ENCODE measurements around the gene LY86. TPM values are rescaled to one million over a fixed set of nuclear protein-coding genes. Genes with fewer than 3 reads are reported as not detected.
A peak's percentile ranks its signal among the peaks of the same experiment; 100 is the strongest.
"Not testable (repeated sequence)": the region's sequence is repeated elsewhere in the genome, so short reads cannot be mapped to it uniquely, and the experiment has no call there.

Gene LY86
- total and polyA plus RNA-seq, 12 donors: 0.23 to 7.6 (median 0.91) TPM

GRCh38 chr6:6661191-6661590 is 72.7 kb downstream of the LY86 start:
- Histone ChIP-seq H3K27ac (peak overlapping the region in 8 of 10 donors; percentile 22 to 92 (median 71)), H3K36me3 (no peaks in the 10 kb centered on the region), H3K27me3 (no peaks in the 10 kb centered on the region), H3K4me3 (no peak overlapping the region), H3K9me3 (no peaks in the 10 kb centered on the region), H3K4me1 (peaks cover 3 to 82% (median 69%) of the 10 kb centered on the region in 9 donors)
- no peak for TF ChIP-seq CTCF (IDR thresholded peaks at IDR 0.05)
- WGBS, 2 donors: 78 to 82% methylated on average over 9 of the region's 9 CpGs
- no peak for DNase-seq
- no peak for ATAC-seq
- intact Hi-C loops (cut with DNase I): loop anchor here in 4 of 10 donors (10.0 kb wide), 2 partner anchors 96 to 656 kb away; partner anchors contain the start of gene NRN1 (in 1 of the 4)

GRCh38 chr6:6661684-6662083 is 73.2 kb downstream of the LY86 start:
- Histone ChIP-seq H3K4me1 (peaks cover 3 to 77% (median 65%) of the 10 kb centered on the region in 9 donors), H3K9me3 (no peaks in the 10 kb centered on the region), H3K4me3 (no peak overlapping the region), H3K27ac (peak overlapping the region in 7 of 10 donors; percentile 42 to 92 (median 60)), H3K36me3 (no peaks in the 10 kb centered on the region), H3K27me3 (no peaks in the 10 kb centered on the region)
- 16 to 33% methylated on average over 3 of the region's 3 CpGs for WGBS, 2 donors
- intact Hi-C loops (cut with DNase I): loop anchor here in 4 of 10 donors (10.0 kb wide), 2 partner anchors 97 to 657 kb away; partner anchors contain the start of gene NRN1 (in 1 of the 4)
- DNase-seq (peak in 1 of 2 donors; percentile 87), ATAC-seq (peak; percentile 71 to 81 (median 75))
- TF ChIP-seq CTCF (IDR thresholded peaks at IDR 0.05): no peak

DNA sequence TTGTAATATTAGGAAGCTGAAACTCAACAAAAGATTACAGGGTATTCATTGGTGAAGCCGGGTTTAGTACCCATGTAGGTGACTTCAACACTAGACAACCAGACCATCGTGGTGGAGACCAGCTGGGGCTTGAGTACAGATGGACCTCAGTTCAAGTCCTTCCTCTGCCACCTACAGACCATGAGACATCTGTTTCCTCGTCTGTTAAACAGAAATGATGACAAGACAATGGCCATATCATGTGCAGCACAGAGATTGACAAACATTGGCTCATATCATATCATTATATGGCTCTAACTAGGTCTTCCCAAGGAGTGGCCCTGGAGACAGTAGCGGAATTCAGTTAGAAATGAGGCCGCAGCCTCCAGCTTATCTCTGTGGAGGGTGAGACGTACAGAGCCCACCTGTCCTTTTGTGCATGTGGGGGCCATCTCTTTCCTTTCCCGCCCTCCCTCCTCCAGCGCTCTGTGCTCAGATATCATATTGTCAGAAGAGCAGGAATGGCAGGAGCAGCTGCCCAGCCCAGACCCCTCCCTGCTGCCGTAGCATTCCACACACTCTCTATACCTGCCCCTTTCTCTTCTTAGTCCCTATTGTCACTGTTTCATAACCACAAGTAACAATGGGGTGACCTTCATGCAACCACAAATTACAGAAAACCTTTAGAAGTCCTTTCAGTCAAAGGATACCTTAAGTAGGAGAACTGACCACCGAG is 75.1 kb downstream of the LY86 start:
- Histone ChIP-seq H3K4me1 (peaks cover 3 to 58% (median 49%) of the 10 kb centered on the region in 9 donors), H3K9me3 (no peaks in the 10 kb centered on the region), H3K4me3 (no peak overlapping the region), H3K36me3 (no peaks in the 10 kb centered on the region), H3K27ac (no peak overlapping the region), H3K27me3 (no peaks in the 10 kb centered on the region)
- intact Hi-C loops (cut with DNase I): loop anchor here in 4 of 10 donors (10.0 kb wide), 2 partner anchors 99 to 659 kb away; partner anchors contain the start of gene NRN1 (in 1 of the 4)
- ATAC-seq: no peak
- TF ChIP-seq CTCF (IDR thresholded peaks at IDR 0.05): no peak
- 90 to 91% methylated on average over 10 of the region's 10 CpGs for WGBS, 2 donors
- no peak for DNase-seq

DNA sequence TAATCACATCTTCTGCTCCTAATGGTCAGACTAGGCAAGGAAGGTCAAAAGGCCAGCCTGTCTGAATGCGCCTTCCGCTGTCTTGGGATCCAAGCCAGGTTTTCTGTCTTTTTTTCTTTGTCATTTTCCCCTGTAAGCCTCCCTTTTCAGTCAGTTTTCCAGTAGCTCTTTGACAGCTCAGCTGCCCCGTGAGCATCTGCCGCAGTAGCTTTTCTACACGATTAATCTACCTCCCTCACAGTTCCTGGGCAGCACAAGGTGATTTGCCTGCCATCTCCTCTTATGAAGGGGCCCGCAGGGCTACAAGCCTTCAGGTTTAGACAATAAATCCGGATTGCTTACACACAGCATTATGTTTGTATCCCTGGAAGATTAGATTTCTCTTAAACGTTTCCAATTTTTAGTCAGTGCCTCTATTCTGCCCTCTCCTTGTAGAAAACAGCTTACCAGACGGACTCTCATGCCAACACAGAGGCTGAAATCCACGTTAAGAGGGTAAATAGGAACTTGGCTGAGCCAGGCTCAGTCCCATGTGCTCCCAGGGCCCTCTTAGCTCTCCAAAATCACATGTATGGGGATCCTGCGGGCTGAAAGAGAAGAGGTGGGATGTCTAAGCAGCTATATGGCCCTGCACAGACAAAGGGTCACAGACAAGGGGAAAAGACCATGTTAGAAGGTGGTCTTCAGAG is 77.2 kb downstream of the LY86 start:
- Histone ChIP-seq H3K27me3 (no peaks in the 10 kb centered on the region), H3K4me3 (no peak overlapping the region), H3K27ac (peak overlapping the region in 3 of 10 donors; percentile 16 to 41 (median 35)), H3K36me3 (no peaks in the 10 kb centered on the region), H3K9me3 (peaks cover 0 to 4% (median 0%) of the 10 kb centered on the region in 11 donors), H3K4me1 (peaks cover 0 to 38% (median 31%) of the 10 kb centered on the region in 9 donors)
- TF ChIP-seq CTCF (IDR thresholded peaks at IDR 0.05): no peak
- DNase-seq: no peak
- intact Hi-C loops (cut with DNase I): loop anchor here in 4 of 10 donors (10.0 kb wide), 2 partner anchors 101 to 661 kb away; partner anchors contain the start of gene NRN1 (in 1 of the 4)
- peak in 1 of 8 donors; percentile 42 for ATAC-seq
- 62 to 65% methylated on average over 11 of the region's 11 CpGs for WGBS, 2 donors

DNA sequence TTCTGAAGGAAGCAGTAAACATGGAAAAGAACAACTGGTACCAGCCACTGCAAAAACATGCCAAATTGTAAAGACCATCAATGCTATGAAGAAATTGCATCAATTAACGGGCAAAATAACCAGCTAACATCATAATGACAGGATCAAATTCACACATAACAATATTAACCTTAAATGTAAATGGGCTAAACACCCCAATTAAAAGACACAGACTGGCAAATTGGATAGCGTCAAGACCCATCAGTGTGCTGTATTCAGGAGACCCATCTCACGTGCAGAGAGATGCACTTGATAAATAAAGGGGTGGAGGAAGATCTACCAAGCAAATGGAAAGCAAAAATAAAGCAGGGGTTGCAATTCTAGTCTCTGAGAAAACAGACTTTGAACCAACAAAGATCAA is 81.6 kb downstream of the LY86 start:
- H3K27ac ChIP-seq, H3K4me3 ChIP-seq, H3K27me3 ChIP-seq, DNase-seq, H3K36me3 ChIP-seq, H3K4me1 ChIP-seq, ATAC-seq, H3K9me3 ChIP-seq: not testable (repeated sequence)
- 90 to 94% methylated on average over 3 of the region's 3 CpGs for WGBS, 2 donors
- intact Hi-C loops (cut with DNase I): loop anchor here in 1 of 10 donors (10.0 kb wide), 1 partner anchor 945 kb away; no protein-coding TSS in a partner anchor
